LoVo (cell line): ENCODE measurements around the gene MT1M.
"Not testable (repeated sequence)": the region's sequence is repeated elsewhere in the genome, so short reads cannot be mapped to it uniquely, and the experiment has no call there.

Experiments
- DNase-seq: peaks from one replicate; pipeline ENCODE4 v3.0.0-alpha.2; 2016; ENCODE audit warnings: low spot score

The MT1M gene

GRCh38 chr16:56608876-56609462 lies 23.5 kb upstream of the MT1M start:
- no peak for DNase-seq

- DNase-seq: no peak
These were observed 23.0 kb upstream of the MT1M start for GRCh38 chr16:56609463-56609921.

GRCh38 chr16:56610017-56610608 lies 22.3 kb upstream of the MT1M start:
- DNase-seq: no peak

- DNase-seq: no peak
These were observed 21.8 kb upstream of the MT1M start for GRCh38 chr16:56610609-56611111.

GRCh38 chr16:56611281-56611833 lies 21.1 kb upstream of the MT1M start:
- DNase-seq: no peak

- no peak for DNase-seq
These were observed 18.8 kb upstream of the MT1M start for GRCh38 chr16:56613706-56614105.

- DNase-seq: no peak
These were observed 17.9 kb upstream of the MT1M start for GRCh38 chr16:56614549-56614991.

GRCh38 chr16:56615353-56615752 lies 17.1 kb upstream of the MT1M start:
- DNase-seq: no peak

- DNase-seq: no peak
These were observed 15.7 kb upstream of the MT1M start for GRCh38 chr16:56616608-56617211.

- DNase-seq: no peak
These were observed 15.0 kb upstream of the MT1M start for GRCh38 chr16:56617212-56618085.

- no peak for DNase-seq
These were observed 14.3 kb upstream of the MT1M start for GRCh38 chr16:56618138-56618537.

GRCh38 chr16:56620339-56620897 lies 12.0 kb upstream of the MT1M start:
- no peak for DNase-seq

- not testable (repeated sequence) for DNase-seq
These were observed 10.6 kb upstream of the MT1M start for GRCh38 chr16:56621665-56622445.

GRCh38 chr16:56623184-56623583 lies 9.3 kb upstream of the MT1M start:
- not testable (repeated sequence) for DNase-seq

GRCh38 chr16:56623637-56624036 lies 8.8 kb upstream of the MT1M start:
- no peak for DNase-seq

GRCh38 chr16:56625140-56625942 lies 7.1 kb upstream of the MT1M start, which contains the start of gene MT1E:
TSS of gene MT1E (plus strand) at chr16:56625781. CDS start at chr16:56625852, 71 bp downstream.
- DNase-seq: peak; percentile 44

GRCh38 chr16:56625943-56626654 lies 6.4 kb upstream of the MT1M start:
- no peak for DNase-seq

GRCh38 chr16:56626685-56627084 lies 5.8 kb upstream of the MT1M start:
- no peak for DNase-seq
